GM12864 (cell line): ENCODE measurements around the gene ZNF512B.

Experiments
- DNase-seq: peaks from one replicate; pipeline ENCODE4 v3.0.0-alpha.2; 2011; ENCODE audit warnings: low read depth
- H3K4me3 ChIP-seq: 2 replicates; pipeline ENCODE4 v1.5.1; 2011; ENCODE audit warnings: mild to moderate bottlenecking, low read depth, low read length, control low read depth
- TF ChIP-seq, protein P1 (sequence below): IDR thresholded peaks from 2 replicates; pipeline ENCODE4 v1.5.1; 2011; ENCODE audit warnings: low read depth, mild to moderate bottlenecking, moderate library complexity, low read length, control low read depth, inconsistent platforms; ENCODE audit errors: missing control alignments

Gene ZNF512B

DNA sequence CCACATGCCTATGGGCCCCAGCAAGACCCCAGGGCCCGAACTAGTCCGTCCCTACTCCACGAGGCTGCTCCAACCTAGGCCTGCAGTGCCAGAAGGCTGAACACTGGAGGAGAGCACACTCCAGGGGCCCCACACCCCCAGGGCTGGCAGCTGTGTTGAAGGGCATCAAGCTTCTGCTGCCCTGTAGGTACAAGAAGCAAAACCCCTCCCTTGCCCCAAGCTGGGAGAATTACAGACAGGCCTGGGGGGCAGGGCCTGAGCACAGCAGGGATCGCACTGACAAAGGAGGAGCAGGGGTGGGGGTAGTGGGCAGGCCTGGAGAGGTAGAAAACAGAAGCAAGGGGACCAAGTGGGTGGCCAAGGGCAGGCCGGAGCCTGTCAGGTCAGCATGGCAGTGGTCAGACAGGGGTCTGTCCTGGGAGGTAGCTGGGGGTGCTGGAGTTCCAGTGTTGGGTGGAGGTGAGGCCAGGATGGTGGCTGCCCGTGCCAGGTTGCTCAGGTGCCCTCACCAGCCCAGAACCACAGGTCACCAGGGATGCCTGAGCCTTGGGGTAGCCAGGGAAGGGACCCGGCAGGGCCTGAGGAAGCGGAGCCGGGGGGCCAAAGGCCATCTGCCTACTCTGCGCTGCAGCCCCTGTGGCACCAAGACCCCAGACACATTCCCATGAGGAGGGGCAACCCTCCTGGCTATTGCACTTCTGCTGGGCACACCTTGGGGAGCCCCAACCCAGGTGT lies 10.6 kb downstream of the ZNF512B start:
- no peak for DNase-seq
- H3K4me3 ChIP-seq, result no peak overlapping the region
- TF ChIP-seq, protein P1, sequence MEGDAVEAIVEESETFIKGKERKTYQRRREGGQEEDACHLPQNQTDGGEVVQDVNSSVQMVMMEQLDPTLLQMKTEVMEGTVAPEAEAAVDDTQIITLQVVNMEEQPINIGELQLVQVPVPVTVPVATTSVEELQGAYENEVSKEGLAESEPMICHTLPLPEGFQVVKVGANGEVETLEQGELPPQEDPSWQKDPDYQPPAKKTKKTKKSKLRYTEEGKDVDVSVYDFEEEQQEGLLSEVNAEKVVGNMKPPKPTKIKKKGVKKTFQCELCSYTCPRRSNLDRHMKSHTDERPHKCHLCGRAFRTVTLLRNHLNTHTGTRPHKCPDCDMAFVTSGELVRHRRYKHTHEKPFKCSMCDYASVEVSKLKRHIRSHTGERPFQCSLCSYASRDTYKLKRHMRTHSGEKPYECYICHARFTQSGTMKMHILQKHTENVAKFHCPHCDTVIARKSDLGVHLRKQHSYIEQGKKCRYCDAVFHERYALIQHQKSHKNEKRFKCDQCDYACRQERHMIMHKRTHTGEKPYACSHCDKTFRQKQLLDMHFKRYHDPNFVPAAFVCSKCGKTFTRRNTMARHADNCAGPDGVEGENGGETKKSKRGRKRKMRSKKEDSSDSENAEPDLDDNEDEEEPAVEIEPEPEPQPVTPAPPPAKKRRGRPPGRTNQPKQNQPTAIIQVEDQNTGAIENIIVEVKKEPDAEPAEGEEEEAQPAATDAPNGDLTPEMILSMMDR, result no peak

DNA sequence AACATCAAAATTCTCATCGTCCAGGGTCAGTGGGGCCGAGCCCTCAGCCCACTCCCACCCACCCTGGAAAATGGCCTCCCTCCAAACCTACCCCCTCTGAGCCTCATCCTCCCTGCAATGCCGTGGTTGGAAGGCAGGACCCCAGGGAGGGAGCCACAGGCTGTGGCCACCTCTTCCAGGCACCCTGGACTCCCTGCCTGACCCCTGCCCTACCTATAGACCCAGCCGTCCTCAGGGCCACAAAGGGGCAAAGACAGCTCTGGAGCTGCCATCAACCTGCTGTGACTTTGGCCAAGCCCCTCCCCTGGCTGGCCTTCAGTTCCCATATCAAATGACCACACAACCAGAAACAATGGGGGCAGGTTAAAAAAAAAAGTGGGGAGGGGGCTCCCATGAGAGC lies 11.3 kb downstream of the ZNF512B start:
- no peak for DNase-seq
- TF ChIP-seq, protein P1, result no peak
- H3K4me3 ChIP-seq, result no peak overlapping the region

DNA sequence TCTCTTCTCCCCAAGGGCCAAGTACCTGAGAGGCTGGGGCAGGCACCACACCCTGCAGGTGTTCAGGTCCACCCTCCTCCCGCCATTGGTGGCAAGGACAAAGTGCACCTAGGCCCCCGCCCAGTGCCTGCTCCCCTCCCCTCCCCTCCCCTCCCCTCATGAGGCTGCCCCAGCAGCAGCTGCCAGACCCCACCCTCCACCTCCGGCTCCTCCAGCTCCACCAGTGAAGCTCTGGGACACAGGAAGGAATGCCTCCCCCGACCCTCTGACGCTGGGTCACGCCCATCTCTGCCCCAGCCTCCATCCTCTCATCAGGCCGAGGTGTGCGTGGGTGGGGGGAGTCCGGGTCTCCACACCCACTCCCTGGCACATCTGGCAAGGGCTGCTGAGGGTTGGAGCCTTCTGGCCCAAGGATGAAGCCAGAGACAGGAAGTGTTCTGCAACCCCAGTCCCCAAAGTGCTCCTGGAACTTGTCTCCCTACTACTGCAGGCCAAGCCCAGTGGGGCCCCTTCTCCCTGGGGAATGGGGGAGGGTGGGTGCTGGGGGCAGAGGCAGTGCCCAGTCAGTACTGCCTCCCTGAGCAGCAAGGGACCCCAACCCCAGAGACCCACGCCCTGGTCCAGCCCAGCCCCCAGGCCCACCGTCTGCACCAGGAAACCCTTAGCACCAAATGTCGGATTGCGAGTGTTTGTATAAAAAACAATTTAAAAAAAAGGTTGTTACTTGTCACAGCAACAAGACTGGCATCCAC lies 11.9 kb downstream of the ZNF512B start:
- no peak overlapping the region for H3K4me3 ChIP-seq
- TF ChIP-seq, protein P1, result no peak
- no peak for DNase-seq

DNA sequence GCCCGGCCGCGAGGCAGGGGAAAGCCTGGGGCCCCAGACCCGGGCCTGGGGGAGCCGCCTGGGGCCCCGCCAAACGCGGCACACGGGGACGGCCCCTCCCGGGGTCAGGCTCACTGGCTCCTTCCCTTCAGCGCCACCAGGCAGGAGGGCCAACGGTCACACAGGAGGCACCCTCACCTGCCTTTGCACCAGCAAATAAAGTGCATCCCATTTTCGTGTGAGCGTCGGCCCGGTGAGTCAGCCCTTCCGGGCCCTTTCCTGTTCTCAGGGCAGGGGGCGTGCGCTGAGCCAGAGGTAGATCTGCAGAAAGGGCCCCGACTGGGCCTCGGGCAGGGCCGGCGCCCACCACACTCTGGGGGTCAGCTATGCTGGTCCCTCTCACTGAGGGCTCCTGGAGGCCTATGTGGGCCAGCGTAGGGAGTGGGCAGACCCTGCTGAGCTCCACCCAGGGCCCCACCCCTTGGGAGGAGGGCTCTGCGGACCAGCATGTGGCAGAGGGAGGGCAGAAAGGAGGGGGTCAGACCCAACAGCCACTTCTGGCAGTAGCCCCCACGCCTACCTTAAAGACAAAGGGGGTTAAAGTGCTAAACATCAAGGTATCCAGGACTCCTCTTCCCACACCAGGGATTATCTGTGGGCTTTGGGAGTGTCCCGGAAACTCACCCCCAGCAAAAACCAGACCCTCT lies 12.6 kb downstream of the ZNF512B start:
- no peak for DNase-seq
- peak overlapping the region; percentile 55 for H3K4me3 ChIP-seq

DNA sequence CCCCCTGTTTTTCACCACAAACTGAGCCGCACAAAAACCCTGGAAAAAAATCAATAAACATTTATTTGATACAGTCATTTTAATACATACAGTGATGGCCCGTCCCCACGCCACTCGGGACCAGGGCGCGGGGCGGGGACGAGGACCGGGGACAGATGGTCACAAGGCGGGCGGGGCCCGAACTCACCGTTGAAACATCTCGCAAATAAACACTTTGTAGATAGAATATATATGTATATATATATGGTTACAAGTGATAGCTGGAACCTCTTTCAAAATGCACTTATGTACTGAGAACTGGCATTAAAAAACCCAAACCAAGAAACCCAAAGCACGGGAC lies 13.1 kb downstream of the ZNF512B start:
- TF ChIP-seq, protein P1, result no peak
- peak overlapping the region; percentile 55 for H3K4me3 ChIP-seq
- DNase-seq, result no peak

More for the DNA sequence above, 12.6 kb downstream of the ZNF512B start:
- TF ChIP-seq, protein P1, result no peak

DNA sequence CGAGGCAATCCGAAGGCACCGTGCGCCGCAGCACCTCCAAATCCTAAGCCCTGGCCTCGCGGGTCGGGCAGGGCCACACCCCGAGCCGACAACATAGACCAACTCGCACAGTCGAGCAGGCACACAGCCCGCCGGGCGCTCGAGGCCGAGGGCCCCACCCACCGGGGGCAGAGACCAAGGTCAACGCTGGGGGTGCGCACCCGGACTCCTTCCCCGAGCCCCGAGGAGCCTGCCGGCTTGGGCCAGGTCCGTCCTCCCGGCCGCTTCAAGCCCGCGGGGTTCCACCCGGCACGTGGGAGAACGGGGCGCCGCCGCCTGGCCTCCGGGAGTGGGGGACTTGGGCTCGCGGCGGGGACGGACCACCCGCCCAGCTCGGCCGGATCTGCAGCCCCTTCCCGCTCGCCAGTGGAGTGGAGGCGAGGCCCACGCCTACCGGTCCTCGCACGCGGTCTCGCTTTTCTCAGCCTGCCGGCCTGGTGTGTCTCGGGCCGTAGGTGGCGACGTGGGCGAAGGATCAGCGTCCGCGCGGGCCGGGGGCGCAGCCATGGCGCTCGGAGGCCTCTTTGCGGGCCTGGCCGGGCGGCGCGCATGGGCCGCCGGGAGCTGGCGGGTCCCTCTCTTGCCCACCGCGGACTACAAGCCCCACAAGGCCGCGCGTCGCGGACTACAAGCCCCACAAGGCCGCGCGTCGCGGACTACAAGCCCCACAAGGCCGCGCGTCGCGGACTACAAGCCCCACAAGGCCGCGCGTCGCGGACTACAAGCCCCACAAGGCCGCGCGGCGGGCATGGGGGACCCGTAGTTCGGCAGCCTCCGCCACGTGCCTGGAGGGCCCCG lies 13.7 kb downstream of the ZNF512B start, which contains the start of gene UCKL1:
Gene UCKL1 (minus strand): TSS at position 590 of the 837 bp plus-strand sequence. CDS start 44 bp downstream, at position 546.
- TF ChIP-seq, protein P1, result no peak
- DNase-seq, result no peak
- H3K4me3 ChIP-seq, result peak within 1 kb of the TSS; percentile 100
